OCI-LY3 (cell line): Measurements from ENCODE around the gene PHLDB3.

Experiments used
- H2AFZ ChIP-seq: fragments of 200-600, 300-600 bp; shearing (Covaris generic); 2 replicates; pipeline ENCODE4 v1.6.0; 2014; ENCODE audit warnings: antibody characterized with exemption, low read depth, low read length
- H3K27ac ChIP-seq: fragments of 200-600, 300-600 bp; sonication (generic); 2 replicates; pipeline ENCODE4 v1.5.1; 2014; ENCODE audit warnings: mild to moderate bottlenecking, low read length, moderate library complexity, mixed read lengths
- H3K27me3 ChIP-seq: fragments of 200-600, 300-600 bp; sonication (generic); 2 replicates; pipeline ENCODE4 v1.6.1; 2014; ENCODE audit warnings: low read depth, low read length, mixed read lengths
- H3K36me3 ChIP-seq: fragments of 200-600, 300-600 bp; sonication (generic); replicated peaks from 2 replicates; pipeline ENCODE3; 2014; ENCODE audit warnings: low read depth, low read length, mixed read lengths
- H3K4me1 ChIP-seq: fragments of 300-600, 200-600 bp; sonication (generic); 2 replicates; pipeline ENCODE4 v1.6.1; 2014; ENCODE audit warnings: low read length, mixed read lengths
- H3K4me2 ChIP-seq: fragments of 200-600, 300-600 bp; sonication (generic); 2 replicates; pipeline ENCODE4 v1.6.1; 2014; ENCODE audit warnings: low read length, mixed read lengths
- H3K4me3 ChIP-seq: fragments of 300-600, 200-600 bp; sonication (generic); 2 replicates; pipeline ENCODE4 v1.5.1; 2014; ENCODE audit warnings: antibody characterized with exemption, mild to moderate bottlenecking, low read length, moderate library complexity
- H3K79me2 ChIP-seq: fragments of 300-600, 200-600 bp; shearing (Covaris generic); 2 replicates; pipeline ENCODE4 v1.6.1; 2014; ENCODE audit warnings: mild to moderate bottlenecking, low read length, mixed read lengths
- H3K9ac ChIP-seq: fragments of 300-600, 200-600 bp; shearing (Covaris generic); 2 replicates; pipeline ENCODE4 v1.6.0; 2014; ENCODE audit warnings: mild to moderate bottlenecking, low read length, moderate library complexity
- H3K9me3 ChIP-seq: fragments of 200-600, 300-600 bp; shearing (Covaris generic); 2 replicates; pipeline ENCODE4 v1.6.1; 2014; ENCODE audit warnings: low read length, mixed read lengths; ENCODE audit not compliant: insufficient read depth
- H4K20me1 ChIP-seq: fragments of 200-600, 300-600 bp; sonication (generic); 2 replicates; pipeline ENCODE4 v1.6.1; 2016; ENCODE audit warnings: low read length, mixed read lengths; ENCODE audit not compliant: insufficient read depth
- EZH2phosphoT487 ChIP-seq: fragments of 200-600 bp; shearing (Covaris generic); IDR thresholded peaks from 2 replicates; pipeline ENCODE4 v1.6.1; 2018; ENCODE audit warnings: antibody characterized with exemption, mixed run types, low read depth
- TF ChIP-seq, protein P1 (sequence below): fragments of 200-600, 300-600 bp; sonication (generic); IDR thresholded peaks from 2 replicates; pipeline ENCODE4 v1.5.1; 2014; ENCODE audit warnings: antibody characterized with exemption, low read length, low read depth

Gene PHLDB3

GRCh38 chr19:43533546-43534304, 29.2 kb upstream of the PHLDB3 start:
- H3K4me1 ChIP-seq = peaks cover 6% of the 10 kb centered on the region; the same call in 1 of the 2 replicates
- no peak for TF ChIP-seq EZH2phosphoT487
- TF ChIP-seq, protein P1, sequence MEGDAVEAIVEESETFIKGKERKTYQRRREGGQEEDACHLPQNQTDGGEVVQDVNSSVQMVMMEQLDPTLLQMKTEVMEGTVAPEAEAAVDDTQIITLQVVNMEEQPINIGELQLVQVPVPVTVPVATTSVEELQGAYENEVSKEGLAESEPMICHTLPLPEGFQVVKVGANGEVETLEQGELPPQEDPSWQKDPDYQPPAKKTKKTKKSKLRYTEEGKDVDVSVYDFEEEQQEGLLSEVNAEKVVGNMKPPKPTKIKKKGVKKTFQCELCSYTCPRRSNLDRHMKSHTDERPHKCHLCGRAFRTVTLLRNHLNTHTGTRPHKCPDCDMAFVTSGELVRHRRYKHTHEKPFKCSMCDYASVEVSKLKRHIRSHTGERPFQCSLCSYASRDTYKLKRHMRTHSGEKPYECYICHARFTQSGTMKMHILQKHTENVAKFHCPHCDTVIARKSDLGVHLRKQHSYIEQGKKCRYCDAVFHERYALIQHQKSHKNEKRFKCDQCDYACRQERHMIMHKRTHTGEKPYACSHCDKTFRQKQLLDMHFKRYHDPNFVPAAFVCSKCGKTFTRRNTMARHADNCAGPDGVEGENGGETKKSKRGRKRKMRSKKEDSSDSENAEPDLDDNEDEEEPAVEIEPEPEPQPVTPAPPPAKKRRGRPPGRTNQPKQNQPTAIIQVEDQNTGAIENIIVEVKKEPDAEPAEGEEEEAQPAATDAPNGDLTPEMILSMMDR = no peak
- H4K20me1 ChIP-seq = peaks cover 5% of the 10 kb centered on the region; the same call in 1 of the 2 replicates
- no peaks in the 10 kb centered on the region for H3K79me2 ChIP-seq
- H3K9ac ChIP-seq = peak overlapping the region; percentile 83
- peaks cover 12% of the 10 kb centered on the region for H3K36me3 ChIP-seq
- H3K9me3 ChIP-seq = no peaks in the 10 kb centered on the region
- H3K27ac ChIP-seq = peak overlapping the region; percentile 80
- no peaks in the 10 kb centered on the region for H3K27me3 ChIP-seq
- H3K4me3 ChIP-seq = peak overlapping the region; percentile 86
- peak overlapping the region; percentile 92 for H2AFZ ChIP-seq
- H3K4me2 ChIP-seq = peak overlapping the region; percentile 89

DNA sequence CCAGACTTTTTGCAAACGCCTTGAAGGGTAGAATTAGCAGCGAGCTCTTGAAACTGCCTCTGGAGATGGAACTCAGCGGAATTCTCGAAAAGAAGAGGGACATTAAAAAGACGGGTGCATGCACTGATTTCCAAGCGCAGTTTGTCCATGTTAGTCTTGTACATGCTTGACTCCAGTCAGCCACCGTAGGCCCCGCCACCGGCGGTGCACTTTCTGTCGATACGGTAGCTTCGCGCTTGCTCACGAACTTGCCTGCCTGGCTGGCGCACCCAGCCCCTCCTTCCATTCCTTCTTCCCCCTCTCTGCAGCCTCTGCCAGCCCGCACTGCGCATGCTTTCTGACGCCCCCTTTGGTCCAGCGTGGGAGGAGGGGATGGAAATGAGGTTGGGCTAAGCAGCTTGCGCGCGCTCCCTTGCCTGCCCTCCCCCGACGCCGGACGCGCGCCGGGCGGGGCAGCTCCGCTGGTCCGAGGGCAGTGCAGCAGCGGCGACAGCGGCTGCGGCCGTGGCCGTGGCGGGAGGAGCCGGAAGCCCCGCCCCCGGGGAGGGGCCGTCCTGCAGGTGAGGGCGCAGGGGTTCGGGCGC, 28.5 kb upstream of the PHLDB3 start, which contains the start of gene ZNF575:
Gene ZNF575 (plus strand): TSS at position 227 of the 584 bp plus-strand sequence. CDS start 1,235 bp downstream, outside the sequence.
- Histone ChIP-seq H3K27ac (peak within 1 kb of the TSS; percentile 80), H3K4me3 (peak within 1 kb of the TSS; percentile 86), H3K4me1 (peaks cover 7% of the 10 kb centered on the region), H3K9ac (peak within 1 kb of the TSS; percentile 83), H3K27me3 (no peaks in the 10 kb centered on the region), H2AFZ (peak within 1 kb of the TSS; percentile 92), H3K9me3 (no peaks in the 10 kb centered on the region), H3K79me2 (no peaks in the 10 kb centered on the region), H3K36me3 (peaks cover 5% of the 10 kb centered on the region), H4K20me1 (peaks cover 5% of the 10 kb centered on the region; the same call in 1 of the 2 replicates), H3K4me2 (peak within 1 kb of the TSS; percentile 89)
- no peak for TF ChIP-seq EZH2phosphoT487
- TF ChIP-seq, protein P1 = no peak

- peak overlapping the region; percentile 80 for H3K27ac ChIP-seq
- peaks cover 5% of the 10 kb centered on the region; the same call in 1 of the 2 replicates for H4K20me1 ChIP-seq
- peak overlapping the region; percentile 83 for H3K9ac ChIP-seq
- TF ChIP-seq, protein P1 = no peak
- TF ChIP-seq EZH2phosphoT487 = no peak
- no peaks in the 10 kb centered on the region for H3K27me3 ChIP-seq
- peak overlapping the region; percentile 86 for H3K4me3 ChIP-seq
- peak overlapping the region; percentile 89 for H3K4me2 ChIP-seq
- H2AFZ ChIP-seq = peak overlapping the region; percentile 92
- H3K9me3 ChIP-seq = no peaks in the 10 kb centered on the region
- peaks cover 12% of the 10 kb centered on the region for H3K4me1 ChIP-seq
- H3K79me2 ChIP-seq = no peaks in the 10 kb centered on the region
- H3K36me3 ChIP-seq = peaks cover 3% of the 10 kb centered on the region
Observed at GRCh38 chr19:43532571-43532961, 28.0 kb upstream of the PHLDB3 start.

DNA sequence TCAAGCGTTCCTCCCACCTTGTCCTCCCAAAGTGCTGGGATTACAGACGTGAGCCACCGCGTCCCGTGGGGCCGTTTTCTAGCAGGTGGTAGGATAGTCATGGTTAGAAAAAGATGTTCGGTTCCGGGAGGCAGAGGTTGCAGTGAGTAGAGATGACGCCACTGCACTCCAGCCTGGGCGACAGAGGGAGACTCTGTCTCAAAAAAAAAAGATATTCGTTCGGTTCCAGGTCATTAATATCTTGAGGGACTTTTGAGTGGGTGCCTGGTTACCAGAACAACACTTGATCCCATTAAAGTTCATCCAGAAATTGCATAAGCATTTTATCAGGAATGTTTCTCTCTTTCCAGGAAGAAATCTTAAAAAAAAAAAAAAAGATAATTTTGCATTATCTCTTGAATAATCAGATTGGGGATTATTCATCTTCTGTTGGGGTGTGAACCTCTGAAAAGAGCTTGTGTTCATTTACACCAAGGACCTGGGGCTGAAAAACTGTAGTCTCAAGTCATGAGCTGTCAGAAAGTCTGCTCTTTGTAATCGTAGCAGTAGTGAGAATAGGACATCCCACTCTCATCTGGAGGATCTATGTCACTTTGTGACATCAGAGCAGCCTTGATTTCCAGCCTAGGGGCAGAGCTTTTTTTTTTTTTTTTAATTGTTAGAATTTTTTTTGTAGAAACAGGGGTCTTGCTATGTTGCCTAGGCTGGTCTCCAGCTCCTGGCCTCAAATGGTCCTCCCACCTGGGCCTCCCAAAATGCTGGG, 23.5 kb upstream of the PHLDB3 start:
- Histone ChIP-seq H3K36me3 (no peaks in the 10 kb centered on the region), H3K4me1 (peaks cover 24% of the 10 kb centered on the region), H4K20me1 (no peaks in the 10 kb centered on the region), H3K9me3 (no peaks in the 10 kb centered on the region), H3K27me3 (no peaks in the 10 kb centered on the region), H3K27ac (no peak overlapping the region), H3K4me3 (peak overlapping the region; percentile 81), H3K4me2 (peak overlapping the region; percentile 88), H3K9ac (peak overlapping the region; percentile 73), H3K79me2 (no peaks in the 10 kb centered on the region), H2AFZ (no peak overlapping the region; the same call in 1 of the 2 replicates)
- TF ChIP-seq EZH2phosphoT487 = no peak
- TF ChIP-seq, protein P1 = peak; percentile 29
